IMR-90 (cell line): ENCODE measurements around the gene HRAS. TPM values are rescaled to one million over a fixed set of nuclear protein-coding genes. Genes with fewer than 3 reads are reported as not detected.

Source experiments
- ATAC-seq: fragments of 200-7000 bp; cut with Tn5 transposase; 2 replicates; pipeline ENCODE4 v1.9.1; 2020; ENCODE audit warnings: low read depth, mild to moderate bottlenecking, moderate library complexity
- BruUV-seq: library from RNA; stranded (reverse); fragments of 400-500 nt; replicated peaks from 2 replicates; lab custom pipeline; 2021; lab: Mats Ljungman, UMichigan
- CTCF ChIA-PET: fragments of 300-600 bp; formaldehyde crosslinking; extraction: SDS; loops from one replicate; lab custom pipeline; 2021; ENCODE audit warnings: antibody characterized with exemption; lab: Yijun Ruan, JAX
- POLR2A ChIA-PET: fragments of 300-600 bp; sonication (Branson Sonifier 250); formaldehyde crosslinking; loops from one replicate; lab custom pipeline; 2022; ENCODE audit warnings: antibody characterized with exemption; ENCODE audit not compliant: unreplicated experiment; lab: Charles Lee
- DNase-seq: peaks from one replicate; pipeline ENCODE4 v3.0.0; 2013
- H2AFZ ChIP-seq: replicated peaks from 2 replicates; pipeline ENCODE3; 2013; ENCODE audit warnings: low read length, mild to moderate bottlenecking; ENCODE audit not compliant: poor library complexity
- H2AK5ac ChIP-seq: 2 replicates; pipeline ENCODE4 v1.6.1; 2013; ENCODE audit warnings: low read depth, low read length, inconsistent platforms
- H2AK9ac ChIP-seq: replicated peaks from 2 replicates; pipeline ENCODE3; 2013; ENCODE audit warnings: mild to moderate bottlenecking, low read depth, low read length, moderate library complexity; ENCODE audit not compliant: poor library complexity
- H2BK120ac ChIP-seq: 2 replicates; pipeline ENCODE4 v1.6.1; 2013; ENCODE audit warnings: low read depth, low read length, inconsistent platforms
- H2BK15ac ChIP-seq: 3 replicates; pipeline ENCODE4 v1.6.1; 2013; ENCODE audit warnings: low read depth, low read length, inconsistent platforms
- H2BK20ac ChIP-seq: 2 replicates; pipeline ENCODE4 v1.6.1; 2013; ENCODE audit warnings: low read depth, mild to moderate bottlenecking, inconsistent platforms, low read length, moderate library complexity
- H2BK5ac ChIP-seq: 2 replicates; pipeline ENCODE4 v1.6.1; 2013; ENCODE audit warnings: mild to moderate bottlenecking, low read depth, low read length, inconsistent platforms; ENCODE audit not compliant: poor library complexity, severe bottlenecking
- H3K14ac ChIP-seq: replicated peaks from 2 replicates; pipeline ENCODE4 v1.6.1; 2013; ENCODE audit warnings: low read depth, low read length, inconsistent platforms
- H3K18ac ChIP-seq: 2 replicates; pipeline ENCODE4 v1.6.1; 2013; ENCODE audit warnings: low read depth, low read length, control low read depth
- H3K23ac ChIP-seq: 2 replicates; pipeline ENCODE4 v1.6.1; 2013; ENCODE audit warnings: low read depth, low read length, inconsistent platforms
- H3K27ac ChIP-seq: 2 replicates; pipeline ENCODE4 v1.5.1; 2013; ENCODE audit warnings: mild to moderate bottlenecking, control low read depth, low read length; ENCODE audit not compliant: insufficient read depth
- H3K27me3 ChIP-seq: 2 replicates; pipeline ENCODE4 v1.6.1; 2013; ENCODE audit warnings: low read length; ENCODE audit not compliant: control insufficient read depth, insufficient read depth
- H3K36me3 ChIP-seq: 2 replicates; pipeline ENCODE4 v1.6.1; 2013; ENCODE audit warnings: low read length, mixed read lengths; ENCODE audit not compliant: control insufficient read depth, insufficient read depth
- H3K4ac ChIP-seq: 2 replicates; pipeline ENCODE4 v1.6.1; 2013; ENCODE audit warnings: low read depth, low read length, inconsistent platforms
- H3K4me1 ChIP-seq: 2 replicates; pipeline ENCODE4 v1.6.1; 2013; ENCODE audit warnings: low read length, mixed read lengths; ENCODE audit not compliant: control insufficient read depth, insufficient read depth
- H3K4me2 ChIP-seq: 2 replicates; pipeline ENCODE4 v1.6.1; 2013; ENCODE audit warnings: low read depth, mild to moderate bottlenecking, control low read depth, low read length, moderate library complexity
- H3K4me3 ChIP-seq: 2 replicates; pipeline ENCODE4 v1.5.1; 2013; ENCODE audit warnings: low read depth, mild to moderate bottlenecking, control low read depth, low read length, moderate library complexity; ENCODE audit not compliant: insufficient read depth
- H3K56ac ChIP-seq: 2 replicates; pipeline ENCODE4 v1.6.1; 2013; ENCODE audit warnings: low read length, inconsistent platforms; ENCODE audit not compliant: insufficient read depth; ENCODE audit errors: extremely low read depth
- H3K79me1 ChIP-seq, 2 experiments: 2 replicates each; pipeline ENCODE4 v1.6.1; 2013; ENCODE audit warnings: low read length in 2 of 2, inconsistent platforms in 1 of 2, low read depth in 1 of 2
- H3K9ac ChIP-seq: 2 replicates; pipeline ENCODE4 v1.6.1; 2013; ENCODE audit warnings: low read depth, low read length, control low read depth
- H3K9me1 ChIP-seq: 2 replicates; pipeline ENCODE4 v1.6.1; 2013; ENCODE audit warnings: low read length, inconsistent platforms; ENCODE audit not compliant: insufficient read depth
- H3K9me3 ChIP-seq: 2 replicates; pipeline ENCODE4 v1.6.1; 2013; ENCODE audit warnings: low read length; ENCODE audit not compliant: control insufficient read depth, insufficient read depth
- H4K20me1 ChIP-seq: 2 replicates; pipeline ENCODE4 v1.6.1; 2013; ENCODE audit warnings: low read length, inconsistent platforms; ENCODE audit not compliant: insufficient read depth
- H4K5ac ChIP-seq: 2 replicates; pipeline ENCODE4 v1.6.1; 2013; ENCODE audit warnings: mild to moderate bottlenecking, low read depth, low read length, control low read depth
- H4K8ac ChIP-seq, 2 experiments: 2 replicates each; pipeline ENCODE4 v1.6.1; 2013; ENCODE audit warnings: low read depth in 2 of 2, low read length in 2 of 2, control low read depth in 1 of 2, inconsistent platforms in 1 of 2
- H4K91ac ChIP-seq: 2 replicates; pipeline ENCODE4 v1.6.1; 2013; ENCODE audit warnings: low read depth, low read length, inconsistent platforms; ENCODE audit not compliant: insufficient read depth
- BHLHE40 ChIP-seq: fragments of 150-350 bp; IDR thresholded peaks from 2 replicates; pipeline ENCODE4 v1.6.1; 2016; ENCODE audit warnings: mild to moderate bottlenecking, low read depth, low read length
- CEBPB ChIP-seq: IDR thresholded peaks from 2 replicates; pipeline ENCODE4 v1.6.1; 2012; ENCODE audit warnings: low read depth, low read length, improper control_type of control experiment
- CHD1 ChIP-seq: IDR thresholded peaks from 2 replicates; pipeline ENCODE4 v1.6.1; 2012; ENCODE audit warnings: low read depth, low read length, improper control_type of control experiment
- CTCF ChIP-seq: conservative IDR thresholded peaks from 2 replicates; pipeline ENCODE4 v1.5.1; 2012; ENCODE audit warnings: mild to moderate bottlenecking, low read depth, low read length, improper control_type of control experiment
- ELK1 ChIP-seq: fragments of 150-350 bp; IDR thresholded peaks from 2 replicates; pipeline ENCODE4 v1.6.1; 2016; ENCODE audit warnings: low read depth, mild to moderate bottlenecking, low read length, moderate library complexity, borderline replicate concordance
- FOS ChIP-seq: fragments of 150-350 bp; IDR thresholded peaks from 2 replicates; pipeline ENCODE4 v1.6.1; 2016; ENCODE audit warnings: low read depth, low read length
- MAFK ChIP-seq: IDR thresholded peaks from 2 replicates; pipeline ENCODE4 v1.6.1; 2012; ENCODE audit warnings: low read depth, low read length, improper control_type of control experiment
- MAZ ChIP-seq: IDR thresholded peaks from 2 replicates; pipeline ENCODE4 v1.6.1; 2012; ENCODE audit warnings: low read depth, mild to moderate bottlenecking, low read length, improper control_type of control experiment, moderate library complexity, borderline replicate concordance
- MXI1 ChIP-seq: IDR thresholded peaks from 2 replicates; pipeline ENCODE4 v1.6.1; 2012; ENCODE audit warnings: low read depth, mild to moderate bottlenecking, low read length, moderate library complexity, borderline replicate concordance
- NFE2L2 ChIP-seq: fragments of 150-350 bp; IDR thresholded peaks from 2 replicates; pipeline ENCODE4 v1.6.1; 2016; ENCODE audit warnings: low read depth, mild to moderate bottlenecking, low read length
- POLR2A ChIP-seq: IDR thresholded peaks from 2 replicates; pipeline ENCODE4 v1.6.1; 2012; ENCODE audit warnings: mild to moderate bottlenecking, low read depth, low read length
- RAD21 ChIP-seq: IDR thresholded peaks from 2 replicates; pipeline ENCODE4 v1.6.1; 2012; ENCODE audit warnings: low read length, improper control_type of control experiment
- RCOR1 ChIP-seq: IDR thresholded peaks from 2 replicates; pipeline ENCODE4 v1.6.1; 2012; ENCODE audit warnings: mild to moderate bottlenecking, low read length, improper control_type of control experiment; ENCODE audit not compliant: insufficient replicate concordance
- RFX5 ChIP-seq: IDR thresholded peaks from 2 replicates; pipeline ENCODE4 v1.8.0; 2012; ENCODE audit warnings: low read depth, mild to moderate bottlenecking, low read length, moderate library complexity
- SMC3 ChIP-seq: fragments of 150-350 bp; IDR thresholded peaks from 2 replicates; pipeline ENCODE4 v1.6.1; 2016; ENCODE audit warnings: low read depth, mild to moderate bottlenecking, antibody characterized with exemption, low read length, moderate library complexity
- WGBS, 2 experiments: methylation state at CpG; one replicate each; pipeline versions ENCODE4 v1.1.5 to v1.1.7; 2013; ENCODE audit warnings: missing lambda C conversion rate in 2 of 2; ENCODE audit not compliant: insufficient read length in 1 of 2; ENCODE audit errors: extremely low coverage in 2 of 2; 5-methylcytosine and 5-hydroxymethylcytosine counted together
- dilution Hi-C: fragments of 300-500 bp; cut with HindIII; formaldehyde crosslinking; loops from one replicate; pipeline ENCODE4 v1.14.3; 2018; ENCODE audit warnings: low sequenced_read_pairs; ENCODE audit not compliant: unreplicated experiment
- in situ Hi-C: fragments of 300-500 bp; cut with MboI; formaldehyde crosslinking; loops from 3 replicates; pipeline ENCODE4 v1.14.3; 2019; ENCODE audit warnings: low sequenced_read_pairs, inconsistent platforms, mixed read lengths
- intact Hi-C: fragments of 100-400 bp; cut with micrococcal nuclease; formaldehyde crosslinking; loops from 2 replicates; pipeline ENCODE4 v1.10.0; 2022
- polyA plus RNA-seq, 3 experiments: library from polyadenylated mRNA; depleted of rRNA; stranded (reverse); fragments of >200 nt; gene quantifications; 2 replicates each; pipeline ENCODE4 v1.2.3, GENCODE V29; 2012; ENCODE audit warnings: low replicate concordance in 1 of 3
- total RNA-seq: library from RNA; depleted of rRNA; stranded (reverse); fragments of >200 nt; gene quantifications from 2 replicates; pipeline ENCODE4 v1.2.3, GENCODE V29; 2012

HRAS gene
- total and polyA plus RNA-seq, 2 of the 4 experiments (the other 2 are of a cell fraction), result 108 to 123 TPM

GRCh38 chr11:495537-495931 lies 39.8 kb downstream of the HRAS start:
- TF ChIP-seq CHD1, result no peak
- no peak for TF ChIP-seq MAFK
- TF ChIP-seq MXI1, result no peak
- no peak for TF ChIP-seq ELK1
- TF ChIP-seq POLR2A, result no peak
- TF ChIP-seq RAD21, result no peak
- TF ChIP-seq NFE2L2, result no peak
- TF ChIP-seq CTCF, result no peak
- no peak for TF ChIP-seq RFX5
- no peak for TF ChIP-seq BHLHE40
- no peak for TF ChIP-seq RCOR1
- TF ChIP-seq CEBPB, result no peak
- TF ChIP-seq MAZ, result no peak
- no peak for TF ChIP-seq FOS
- no peak for TF ChIP-seq SMC3
- intact Hi-C loops (no loop called here), dilution Hi-C loops (no loop called here), in situ Hi-C loops (no loop called here)
- ChIA-PET CTCF (no interaction called here), POLR2A (no interaction called here)
- no peak overlapping the region for H3K56ac ChIP-seq
- WGBS, 2 experiments, result no CpG with 5 or more reads among the region's 10 CpGs
- no peak overlapping the region for H4K91ac ChIP-seq
- no peak overlapping the region for H3K14ac ChIP-seq
- no peak overlapping the region for H3K9ac ChIP-seq
- peaks cover 13 to 37% of the 10 kb centered on the region in 2 experiments; a peak in 3 of 4 replicates for H3K79me1 ChIP-seq
- no peak overlapping the region for H3K18ac ChIP-seq
- no peak overlapping the region for H3K4me3 ChIP-seq
- H4K20me1 ChIP-seq, result peaks cover 14% of the 10 kb centered on the region
- peaks cover 10% of the 10 kb centered on the region for H3K9me1 ChIP-seq
- no peak overlapping the region for H4K5ac ChIP-seq
- H2AK9ac ChIP-seq, result peak overlapping the region; percentile 28
- H3K4me2 ChIP-seq, result no peak overlapping the region
- no peak overlapping the region for H2BK120ac ChIP-seq
- H3K4me1 ChIP-seq, result no peaks in the 10 kb centered on the region
- BruUV-seq, result no TSS peak
- H2BK5ac ChIP-seq, result no peak overlapping the region
- H2BK15ac ChIP-seq, result no peak overlapping the region
- peaks cover 71% of the 10 kb centered on the region for H3K36me3 ChIP-seq
- peak; percentile 51 for DNase-seq
- H3K23ac ChIP-seq, result no peak overlapping the region
- no peak; the same call in 1 of the 2 replicates for ATAC-seq
- no peak overlapping the region for H3K27ac ChIP-seq
- peaks cover 2% of the 10 kb centered on the region; the same call in 1 of the 2 replicates for H3K9me3 ChIP-seq
- no peak overlapping the region for H2AK5ac ChIP-seq
- no peak overlapping the region for H2AFZ ChIP-seq
- no peak overlapping the region for H3K4ac ChIP-seq
- no peaks in the 10 kb centered on the region for H3K27me3 ChIP-seq
- no peak overlapping the region for H4K8ac ChIP-seq
- no peak overlapping the region for H2BK20ac ChIP-seq
